ENCODE measurements around the gene TMEM51. TPM values are rescaled to one million over a fixed set of nuclear protein-coding genes. Genes with fewer than 3 reads are reported as not detected.

The TMEM51 gene
- total and polyA plus RNA-seq, 8 donors, result 18.2 to 42.1 (median 25.6) TPM

DNA sequence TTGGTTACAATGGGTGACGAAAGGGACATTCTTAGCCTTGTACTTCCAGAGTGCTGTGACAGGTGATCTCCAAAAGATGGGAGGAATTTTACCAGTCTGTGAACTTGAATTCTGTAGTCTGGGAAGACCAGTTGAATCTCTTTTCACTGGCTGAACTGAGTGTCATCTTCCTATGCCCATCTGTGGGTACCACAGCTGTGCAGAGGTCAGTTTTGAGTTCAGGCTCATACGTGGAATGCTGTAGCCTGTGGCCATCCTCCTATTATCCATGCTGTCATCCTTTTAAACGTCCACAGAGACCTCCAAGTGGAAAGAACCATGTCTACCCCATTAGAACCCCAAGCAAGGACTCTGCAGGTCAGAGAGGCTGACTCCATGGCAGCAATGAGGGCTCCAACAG is 32.1 kb downstream of the TMEM51 start:
- H3K27ac ChIP-seq, result peak overlapping the region in 2 of 4 donors; percentile 74 to 76
- ATAC-seq (no peak), DNase-seq (no peak), FAIRE-seq (no peak)
- H3K27me3 ChIP-seq, result no peaks in the 10 kb centered on the region
- no peaks in the 10 kb centered on the region for H3K9me3 ChIP-seq
- H3K4me1 ChIP-seq, result peaks cover 31 to 78% (median 66%) of the 10 kb centered on the region in 3 donors
- no peaks in the 10 kb centered on the region for H3K36me3 ChIP-seq
- TF ChIP-seq, protein P1, sequence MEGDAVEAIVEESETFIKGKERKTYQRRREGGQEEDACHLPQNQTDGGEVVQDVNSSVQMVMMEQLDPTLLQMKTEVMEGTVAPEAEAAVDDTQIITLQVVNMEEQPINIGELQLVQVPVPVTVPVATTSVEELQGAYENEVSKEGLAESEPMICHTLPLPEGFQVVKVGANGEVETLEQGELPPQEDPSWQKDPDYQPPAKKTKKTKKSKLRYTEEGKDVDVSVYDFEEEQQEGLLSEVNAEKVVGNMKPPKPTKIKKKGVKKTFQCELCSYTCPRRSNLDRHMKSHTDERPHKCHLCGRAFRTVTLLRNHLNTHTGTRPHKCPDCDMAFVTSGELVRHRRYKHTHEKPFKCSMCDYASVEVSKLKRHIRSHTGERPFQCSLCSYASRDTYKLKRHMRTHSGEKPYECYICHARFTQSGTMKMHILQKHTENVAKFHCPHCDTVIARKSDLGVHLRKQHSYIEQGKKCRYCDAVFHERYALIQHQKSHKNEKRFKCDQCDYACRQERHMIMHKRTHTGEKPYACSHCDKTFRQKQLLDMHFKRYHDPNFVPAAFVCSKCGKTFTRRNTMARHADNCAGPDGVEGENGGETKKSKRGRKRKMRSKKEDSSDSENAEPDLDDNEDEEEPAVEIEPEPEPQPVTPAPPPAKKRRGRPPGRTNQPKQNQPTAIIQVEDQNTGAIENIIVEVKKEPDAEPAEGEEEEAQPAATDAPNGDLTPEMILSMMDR (IDR thresholded peaks at IDR 0.05), result no peak
- intact Hi-C loops (cut with DNase I), result no loop called here
- 36 to 46% methylated on average over 3 of the region's 3 CpGs for WGBS, 2 donors
- no peak overlapping the region for H3K4me3 ChIP-seq

DNA sequence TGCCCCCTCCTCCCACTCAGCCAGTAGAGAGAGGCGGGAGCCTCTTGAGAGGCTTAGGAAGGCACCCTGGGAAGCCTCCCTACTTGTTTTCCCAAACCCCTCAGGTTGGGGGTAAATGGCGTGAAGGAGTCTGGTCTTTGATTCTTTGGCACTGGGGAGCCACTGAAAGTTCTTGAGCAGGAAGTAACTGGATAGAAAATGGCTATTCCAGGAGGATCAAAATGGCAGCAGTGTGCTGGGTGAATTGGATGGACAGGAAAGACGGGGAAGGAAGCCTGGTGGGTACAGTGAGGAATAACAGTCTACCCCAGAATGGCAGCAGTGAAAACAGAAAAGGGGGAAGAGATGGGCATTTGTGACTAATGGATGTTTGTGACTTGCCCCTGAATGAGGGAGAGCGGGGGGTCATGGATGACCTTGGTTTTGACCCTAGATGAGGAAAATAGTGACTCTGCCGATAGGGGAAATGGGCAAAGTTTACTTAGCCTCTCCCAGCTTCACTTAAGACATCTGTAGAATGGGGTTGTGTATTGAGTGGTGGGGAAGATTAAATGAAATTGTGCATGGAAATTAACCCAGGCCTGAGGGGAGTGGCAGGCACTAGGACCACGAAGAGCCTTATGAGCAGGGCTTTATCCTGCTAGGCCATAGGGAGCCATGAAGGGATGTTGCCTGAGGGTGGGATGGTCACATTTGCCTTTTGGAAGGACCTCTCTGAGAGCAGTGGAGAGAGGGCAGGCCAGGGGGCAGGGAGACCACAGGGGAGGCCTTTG is 32.7 kb downstream of the TMEM51 start:
- 62 to 66% methylated on average over 6 of the region's 6 CpGs for WGBS, 2 donors
- peaks cover 35 to 78% (median 65%) of the 10 kb centered on the region in 3 donors for H3K4me1 ChIP-seq

DNA sequence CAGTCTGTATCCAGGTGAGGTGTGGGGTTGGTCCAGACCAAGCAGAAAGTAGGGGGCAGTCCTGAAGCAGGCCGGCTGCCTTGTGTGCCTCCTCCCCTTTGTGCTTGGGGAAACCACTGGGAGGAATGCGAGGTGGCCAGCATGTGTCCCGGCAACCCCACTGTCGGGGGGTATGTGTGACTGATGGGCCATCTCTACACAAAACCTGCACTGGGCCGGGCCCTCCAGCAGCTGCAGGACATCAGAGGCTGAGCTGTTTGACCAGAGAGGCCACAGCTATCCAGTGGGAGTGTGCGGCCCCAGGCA is 33.3 kb downstream of the TMEM51 start:
- 18 to 32% methylated on average over 6 of the region's 6 CpGs for WGBS, 2 donors
- FAIRE-seq (no peak), ATAC-seq (peak in 1 of 4 donors; percentile 3), DNase-seq (no peak)
- no peaks in the 10 kb centered on the region for H3K27me3 ChIP-seq
- intact Hi-C loops (cut with DNase I), result no loop called here
- H3K4me3 ChIP-seq, result no peak overlapping the region
- H3K9me3 ChIP-seq, result no peaks in the 10 kb centered on the region
- H3K36me3 ChIP-seq, result no peaks in the 10 kb centered on the region
- peak overlapping the region; percentile 28 to 76 (median 62) for H3K27ac ChIP-seq
- H3K4me1 ChIP-seq, result peaks cover 41 to 78% (median 64%) of the 10 kb centered on the region in 3 donors
- TF ChIP-seq, protein P1 (IDR thresholded peaks at IDR 0.05), result no peak

More for the DNA sequence above, 32.7 kb downstream of the TMEM51 start:
- Histone ChIP-seq H3K9me3 (no peaks in the 10 kb centered on the region), H3K4me3 (no peak overlapping the region), H3K27ac (peak overlapping the region; percentile 28 to 76 (median 62)), H3K36me3 (no peaks in the 10 kb centered on the region), H3K27me3 (no peaks in the 10 kb centered on the region)
- FAIRE-seq (no peak), ATAC-seq (no peak), DNase-seq (no peak)
- TF ChIP-seq, protein P1 (IDR thresholded peaks at IDR 0.05), result no peak
- intact Hi-C loops (cut with DNase I), result no loop called here

DNA sequence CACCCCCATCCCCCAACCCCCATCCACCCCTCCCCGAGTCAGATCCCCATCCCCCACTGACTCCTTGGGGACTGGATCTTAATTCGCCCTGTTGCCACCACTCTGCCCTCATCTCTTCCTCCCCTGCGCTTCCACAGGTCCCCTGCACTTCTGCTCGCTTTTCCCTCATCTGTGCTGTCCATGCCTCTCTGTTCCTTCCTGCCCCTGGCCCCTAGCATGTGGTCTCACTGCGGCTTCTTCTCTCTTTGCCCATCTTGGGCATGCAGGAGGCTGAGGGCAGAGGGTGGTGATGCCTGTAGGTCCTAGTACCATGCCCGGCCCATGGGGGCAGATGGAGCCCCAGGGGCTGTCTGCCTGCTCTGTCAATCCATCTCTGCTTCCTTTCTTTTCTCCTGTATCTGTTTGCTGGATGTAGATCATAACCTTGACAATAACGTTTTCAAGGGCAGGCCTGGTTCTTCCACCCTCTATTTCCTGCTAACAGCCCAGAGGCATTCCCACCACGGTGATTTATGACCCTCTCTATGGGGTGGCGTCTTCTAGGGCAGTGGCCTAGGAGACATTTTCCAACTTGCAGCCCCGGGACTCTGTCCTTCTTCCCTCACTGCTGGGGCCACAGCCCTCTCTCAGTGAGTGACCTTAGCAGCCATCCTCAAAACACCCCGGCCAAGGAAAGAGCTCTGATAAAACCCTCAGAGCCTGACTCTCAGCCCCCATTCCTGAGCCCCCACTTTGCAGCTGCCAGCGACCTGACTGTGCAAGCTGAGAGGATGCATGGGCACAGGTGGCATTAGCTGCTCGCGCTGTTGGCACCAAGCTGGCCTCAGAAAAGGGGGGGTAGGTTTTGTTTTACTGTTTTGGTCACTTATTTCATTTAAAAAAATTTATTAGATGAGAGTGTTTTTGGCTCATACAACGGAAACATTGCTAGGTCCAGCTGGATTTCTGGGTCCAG is 33.9 kb downstream of the TMEM51 start:
- intact Hi-C loops (cut with DNase I), result no loop called here
- H3K27ac ChIP-seq, result peak overlapping the region; percentile 51 to 76 (median 67)
- ATAC-seq, result peak in 2 of 4 donors; percentile 9 to 21
- no peak overlapping the region for H3K4me3 ChIP-seq
- TF ChIP-seq, protein P1 (IDR thresholded peaks at IDR 0.05), result no peak
- peaks cover 45 to 77% (median 61%) of the 10 kb centered on the region in 3 donors for H3K4me1 ChIP-seq
- peak in 1 of 6 donors; percentile 20 for DNase-seq
- H3K27me3 ChIP-seq, result no peaks in the 10 kb centered on the region
- WGBS, 2 donors, result 38 to 41% methylated on average over 15 of the region's 15 CpGs
- no peaks in the 10 kb centered on the region for H3K36me3 ChIP-seq
- no peak for FAIRE-seq
- no peaks in the 10 kb centered on the region for H3K9me3 ChIP-seq
